Stomach (tissue), 4 donors: ENCODE data around the gene TEAD4.

Experiments
- CTCF ChIP-seq, 7 experiments: fragments of 450-650 bp in 4 of 7; fragments of 200-600 bp in 3 of 7; sonication (generic) in 3 of 7; IDR thresholded peaks; one replicate each; pipeline ENCODE4 v1.5.1; 2016 to 2019; ENCODE audit warnings: antibody characterized with exemption in 7 of 7, control low read depth in 2 of 7, mild to moderate bottlenecking in 1 of 7
- EP300 ChIP-seq: sonication (generic); formaldehyde crosslinking; IDR thresholded peaks from one replicate; pipeline ENCODE4 v1.6.1; 2017; ENCODE audit warnings: antibody characterized with exemption
- POLR2A ChIP-seq, 4 donors: fragments of 450-650 bp; IDR thresholded peaks; one replicate each; pipeline ENCODE4 v1.6.1; 2016; ENCODE audit warnings: antibody characterized with exemption in 4 of 4, control low read depth in 2 of 4, mild to moderate bottlenecking in 1 of 4, moderate library complexity in 1 of 4
- POLR2AphosphoS5 ChIP-seq, 3 donors: sonication (generic); formaldehyde crosslinking; IDR thresholded peaks; one replicate each; pipeline ENCODE4 v1.6.1; 2016; ENCODE audit warnings: antibody characterized with exemption in 3 of 3

GRCh38 chr12:3045494-3045893, 86.3 kb downstream of the TEAD4 start:
- TF ChIP-seq CTCF (IDR thresholded peaks at IDR 0.05) (no peak), POLR2AphosphoS5 (IDR thresholded peaks at IDR 0.05) (no peak), POLR2A (IDR thresholded peaks at IDR 0.05) (no peak), EP300 (no peak)
